NCI-H2107 treated with DMSO at 0.1 percent for 48 hours (cell line): ENCODE data around the gene MAP3K5.
"Not testable (repeated sequence)": the region's sequence is repeated elsewhere in the genome, so short reads cannot be mapped to it uniquely, and the experiment has no call there.

Source experiments
- DNase-seq: peaks from one replicate; lab custom pipeline; 2025; ENCODE audit not compliant: unreplicated experiment; lab: John Stamatoyannopoulos, UW

Gene MAP3K5

DNA sequence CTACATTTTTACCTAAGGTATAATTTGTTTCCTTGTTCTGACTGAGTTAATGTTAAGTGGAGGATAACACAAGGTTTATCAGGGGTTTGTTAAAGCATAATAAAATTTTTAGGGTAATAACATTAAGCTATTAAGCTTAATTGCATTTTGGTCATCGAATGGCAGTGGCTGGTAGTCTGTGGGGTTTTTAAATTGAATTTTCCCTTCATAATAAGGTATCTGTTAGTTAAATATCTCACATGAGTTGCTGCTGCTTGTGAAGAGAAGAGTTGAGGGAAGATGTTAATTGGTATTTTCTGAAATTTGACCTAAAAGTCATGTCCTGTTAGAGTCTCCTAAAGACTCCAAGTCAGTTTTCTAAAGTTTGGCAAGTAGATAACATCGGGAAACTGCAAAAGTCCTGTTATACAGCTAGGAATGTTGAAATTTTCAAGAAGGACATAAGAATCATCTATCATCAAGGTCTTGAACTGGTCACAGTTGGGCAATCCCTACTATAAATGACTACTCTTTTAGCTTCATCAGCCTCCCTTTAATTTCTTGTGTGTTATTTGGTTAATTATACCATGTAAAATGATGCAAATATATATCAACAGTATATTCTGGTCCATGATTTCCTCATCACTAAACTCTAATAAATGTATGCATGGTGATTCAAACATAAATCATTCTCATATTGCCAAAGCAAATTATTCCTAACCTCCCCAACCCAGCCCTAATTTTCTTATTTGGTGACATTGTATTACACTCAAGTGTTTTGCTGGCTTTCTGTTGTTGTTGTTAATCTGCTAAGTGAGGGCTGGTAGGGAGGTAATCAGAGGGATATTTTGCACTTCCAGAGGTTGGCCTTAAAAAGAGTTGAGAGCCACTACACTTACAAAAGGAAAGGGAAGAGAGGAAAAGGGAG is 64.0 kb downstream of the MAP3K5 start:
- DNase-seq, result no peak

GRCh38 chr6:136726837-136727557 is 65.3 kb downstream of the MAP3K5 start:
- no peak for DNase-seq

DNA sequence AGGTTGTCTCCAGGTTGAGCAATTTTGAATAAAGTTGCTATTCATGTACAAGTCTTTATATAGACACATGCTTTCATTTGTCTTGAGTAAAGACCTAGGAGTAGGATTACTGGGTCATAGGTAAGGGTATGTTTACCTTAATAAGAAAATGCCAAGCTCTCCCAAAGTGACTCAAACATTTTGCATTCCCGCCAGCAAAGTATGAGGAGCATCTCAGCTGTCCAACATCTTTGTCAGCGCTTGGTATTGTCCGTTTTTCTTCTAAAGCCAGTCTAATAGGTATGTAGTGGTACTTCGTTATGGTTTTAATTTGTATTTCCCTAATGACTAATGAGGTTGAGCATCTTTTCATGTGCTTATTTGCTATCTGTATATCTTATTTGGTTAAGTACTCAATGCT is 67.2 kb downstream of the MAP3K5 start:
- DNase-seq, result no peak

- no peak for DNase-seq
Observed at GRCh38 chr6:136723780-136724179, 68.5 kb downstream of the MAP3K5 start.

DNA sequence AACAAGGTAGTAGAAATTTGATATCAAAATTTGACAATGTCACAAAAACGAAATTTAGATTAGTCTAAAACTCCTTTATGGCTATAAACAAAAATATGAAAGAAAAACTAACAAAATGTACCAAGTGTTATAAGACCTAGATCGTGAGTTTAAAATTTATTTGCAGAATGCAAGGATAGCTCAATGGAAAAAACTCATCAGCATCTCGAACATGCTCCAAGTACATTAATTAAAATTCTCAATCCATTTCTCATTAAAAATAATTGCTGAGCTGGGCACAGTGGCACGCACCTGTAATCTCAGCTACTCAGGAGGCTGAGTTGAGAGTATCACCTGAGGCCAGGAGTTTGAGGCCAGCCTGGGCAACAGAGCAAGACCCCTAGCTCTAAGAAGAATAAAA is 70.8 kb downstream of the MAP3K5 start:
- no peak for DNase-seq

DNA sequence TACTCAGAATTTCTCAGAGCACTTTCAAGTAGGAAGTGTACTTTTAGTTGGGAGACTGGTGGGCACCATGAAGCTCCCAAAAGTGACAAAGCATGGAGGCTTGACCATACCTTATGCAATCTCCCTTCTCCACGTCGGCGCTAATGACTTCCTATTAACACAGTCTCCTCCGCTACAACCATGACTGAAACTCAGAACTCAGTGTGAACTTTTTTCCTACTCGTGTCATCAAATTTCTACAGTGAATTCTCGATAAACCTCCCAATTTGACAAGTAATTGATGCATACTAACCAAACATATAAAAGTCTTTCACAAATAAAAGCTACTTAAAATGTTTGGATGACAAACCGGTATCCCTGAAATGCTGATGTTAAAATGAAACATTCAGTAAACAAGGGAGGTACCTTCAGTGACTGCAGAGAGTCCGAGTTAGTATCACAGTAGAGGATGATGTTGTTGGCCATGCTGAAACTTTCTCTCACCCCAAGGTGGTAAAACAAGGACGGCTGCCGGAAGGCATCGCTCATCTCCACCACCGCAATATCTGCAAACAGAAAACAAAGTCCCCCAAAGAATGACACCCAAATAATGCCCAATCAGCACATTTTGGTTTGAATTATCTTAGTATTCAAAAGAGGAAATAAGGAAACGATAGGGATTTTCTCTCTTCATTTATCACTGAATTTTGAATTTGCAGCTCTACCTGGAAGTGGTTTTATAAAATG is 72.1 kb downstream of the MAP3K5 start:
- DNase-seq, result no peak

- no peak for DNase-seq
Observed at GRCh38 chr6:136719280-136720044, 72.8 kb downstream of the MAP3K5 start.

DNA sequence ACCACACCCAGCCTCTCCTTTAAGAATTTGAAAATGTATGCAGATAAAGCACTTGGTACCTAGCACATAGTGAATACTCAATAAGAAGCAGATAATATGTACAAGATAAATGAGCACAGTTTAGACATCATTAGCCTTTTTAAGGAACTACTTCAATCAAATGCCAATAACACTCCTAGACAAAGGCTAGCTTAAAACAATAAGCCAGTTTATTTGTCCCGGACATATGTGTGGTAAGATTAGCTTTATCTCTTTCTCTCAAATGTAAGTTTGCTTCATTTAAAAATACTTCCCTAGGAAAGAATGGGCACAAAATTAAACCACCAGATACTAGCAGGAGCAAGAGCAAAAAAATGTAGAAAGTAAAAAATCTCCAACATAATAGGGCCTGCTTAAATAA is 73.8 kb downstream of the MAP3K5 start:
- DNase-seq, result no peak

DNA sequence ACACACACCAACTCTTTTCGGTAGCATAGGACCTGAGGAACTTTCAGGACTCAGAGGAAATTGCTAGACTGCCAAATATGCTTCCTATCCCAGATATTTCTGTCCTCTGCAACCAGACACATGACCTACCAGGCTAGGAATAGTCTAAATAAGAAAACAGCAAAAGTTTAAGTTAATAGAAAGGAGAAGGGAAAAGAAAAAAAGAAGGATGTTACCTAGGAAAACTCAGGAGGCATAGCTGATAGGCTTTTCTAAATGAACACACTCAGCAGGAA is 74.6 kb downstream of the MAP3K5 start:
- DNase-seq, result no peak

- no peak for DNase-seq
Observed at GRCh38 chr6:136716917-136717715, 75.2 kb downstream of the MAP3K5 start.

DNA sequence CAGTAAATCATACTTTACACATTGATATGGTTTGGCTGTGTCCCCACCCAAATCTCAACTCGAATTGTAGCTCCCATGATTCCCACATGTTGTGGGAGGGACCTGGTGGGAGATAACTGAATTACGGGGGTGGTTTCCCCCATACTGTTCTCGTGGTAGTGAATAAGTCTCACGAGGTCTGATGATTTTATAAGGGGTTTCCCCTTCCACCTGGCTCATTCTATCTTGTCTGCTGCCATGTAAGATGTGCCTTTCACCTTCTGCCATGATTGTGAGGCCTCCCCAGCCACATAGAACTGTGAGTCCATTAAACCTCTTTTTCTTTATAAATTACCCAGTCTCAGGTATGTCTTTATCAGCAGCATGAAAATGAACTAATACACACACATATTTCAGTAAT is 79.6 kb downstream of the MAP3K5 start:
- DNase-seq, result not testable (repeated sequence)

GRCh38 chr6:136711644-136712043 is 80.6 kb downstream of the MAP3K5 start:
- DNase-seq, result no peak

DNA sequence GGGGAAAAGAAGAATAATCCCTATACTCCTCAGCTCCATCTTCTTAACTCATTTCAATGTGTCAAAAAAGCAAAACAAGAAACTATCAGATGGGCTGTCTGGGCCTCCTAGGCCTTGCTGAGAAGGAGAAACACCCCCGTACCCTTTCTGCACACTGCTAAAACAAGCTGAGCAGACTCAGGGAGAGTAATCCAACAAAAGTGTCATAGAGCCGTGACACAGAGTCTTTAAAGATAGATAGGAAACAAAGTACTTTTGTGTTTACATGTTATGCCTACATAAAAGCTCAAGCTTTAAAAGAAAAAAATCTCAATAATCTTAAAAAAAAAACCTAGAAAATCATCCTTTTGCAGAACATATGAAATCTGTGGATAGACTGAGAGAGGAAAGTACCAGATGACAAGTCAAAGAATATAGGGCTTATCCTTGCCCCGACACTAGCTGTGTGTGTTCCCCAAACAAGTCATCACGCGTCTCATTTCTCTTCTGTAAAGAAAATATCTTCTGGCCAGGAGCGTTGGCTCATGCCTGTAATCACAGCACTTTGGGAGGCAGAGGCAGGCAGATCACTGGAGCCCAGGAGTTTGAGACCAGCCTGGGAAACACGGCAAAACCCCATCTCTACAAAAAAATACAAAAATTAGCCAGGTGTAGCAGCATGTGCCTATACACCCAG is 81.3 kb downstream of the MAP3K5 start:
- no peak for DNase-seq

DNA sequence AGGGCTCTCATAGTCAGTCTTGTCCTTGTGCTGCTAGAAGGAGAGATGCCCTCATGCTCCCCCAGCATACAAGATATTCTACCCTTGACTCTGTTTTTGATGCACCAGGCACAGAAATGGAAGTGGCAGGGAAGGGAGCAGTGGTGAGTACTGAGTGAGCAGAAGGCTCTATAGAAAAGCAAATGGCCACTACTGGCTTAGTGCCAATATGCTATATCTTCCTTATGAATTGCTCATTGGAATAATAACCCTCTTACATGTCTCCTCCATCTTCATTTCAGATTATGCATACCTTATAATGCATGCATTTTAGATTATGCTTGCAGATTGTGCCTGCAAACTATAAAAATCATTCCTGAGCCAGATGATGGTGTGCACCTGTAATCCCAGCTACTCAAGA is 82.8 kb downstream of the MAP3K5 start:
- DNase-seq, result no peak

DNA sequence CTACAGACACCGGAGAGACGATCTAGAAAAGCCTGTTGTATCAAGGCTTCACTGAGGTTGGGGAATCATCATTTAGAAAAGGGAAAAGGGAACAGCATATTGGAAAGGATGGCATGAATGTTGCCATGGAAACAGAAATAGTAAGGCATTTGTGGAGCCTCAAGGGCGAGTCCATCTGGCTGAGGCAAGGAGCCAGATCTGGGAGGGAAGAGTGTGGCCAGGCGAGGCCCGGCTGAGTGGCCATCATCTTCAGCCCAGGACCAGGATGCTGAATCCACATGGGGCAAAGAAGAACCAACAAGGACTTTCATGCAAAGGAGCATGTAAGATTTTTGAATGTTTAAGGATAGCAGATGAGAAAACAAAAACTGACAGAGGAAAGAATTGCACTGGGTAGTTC is 85.8 kb downstream of the MAP3K5 start:
- DNase-seq, result no peak

DNA sequence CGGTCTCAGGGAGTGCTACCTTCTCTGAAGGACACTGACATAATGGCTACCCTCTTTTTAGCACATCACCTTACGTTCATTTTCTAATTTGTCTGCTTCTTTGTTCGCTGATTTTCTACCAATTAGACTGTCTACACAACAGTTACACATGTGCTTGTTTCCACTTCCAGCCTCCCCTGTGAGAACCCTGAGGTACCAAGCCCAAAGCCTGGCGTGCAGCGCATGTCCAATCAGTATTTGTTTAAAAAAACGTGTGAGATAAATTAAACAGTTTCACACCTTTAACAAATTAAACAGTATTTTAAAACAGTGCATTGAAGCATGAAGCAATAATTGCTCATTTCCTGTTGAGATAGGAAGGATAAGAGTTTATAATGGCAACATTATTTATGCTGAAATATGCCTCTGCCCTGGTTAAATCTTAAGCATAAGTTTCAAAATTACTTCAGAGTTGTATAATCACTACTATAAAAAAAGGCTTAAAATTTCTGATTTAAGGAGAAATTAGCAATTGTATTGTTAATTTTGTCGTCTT is 88.9 kb downstream of the MAP3K5 start:
- DNase-seq, result no peak

DNA sequence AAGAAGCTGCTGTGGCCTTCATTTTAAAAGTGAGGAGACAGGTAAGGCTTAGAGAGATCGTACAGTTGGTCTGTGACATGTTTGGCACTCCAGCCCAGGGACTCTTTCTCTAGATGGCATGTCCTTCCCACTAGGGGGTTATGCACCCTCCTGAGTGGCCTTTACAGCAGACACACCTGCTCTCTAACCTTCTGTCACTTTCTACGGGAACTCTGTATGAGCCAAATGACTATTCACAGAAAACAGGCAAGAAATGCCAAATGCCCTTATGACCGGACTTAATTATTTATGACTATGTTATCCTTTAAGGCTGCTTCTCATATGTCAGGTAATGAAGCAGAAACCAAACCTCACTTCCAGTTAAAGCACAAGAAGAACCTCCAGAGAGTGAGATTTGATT is 91.2 kb downstream of the MAP3K5 start:
- DNase-seq, result no peak

DNA sequence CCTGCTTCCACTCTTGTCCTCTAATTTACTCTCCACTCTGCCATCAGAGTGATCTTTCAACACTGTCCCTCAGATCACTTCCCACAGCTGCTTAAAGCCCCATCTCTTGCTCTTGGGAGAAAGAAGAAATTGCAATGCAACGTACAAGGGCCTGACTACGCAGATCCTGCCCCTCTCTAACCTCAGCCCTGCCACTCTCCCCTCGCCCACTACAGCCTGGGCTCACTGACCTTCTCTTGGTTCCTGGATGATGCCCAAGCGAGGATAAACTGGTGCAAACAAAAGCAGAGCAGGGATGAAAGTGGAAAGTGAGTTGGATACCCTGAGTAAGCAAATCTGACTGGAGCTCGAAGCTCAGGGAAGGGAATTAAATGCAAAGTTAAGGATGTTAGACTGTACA is 92.9 kb downstream of the MAP3K5 start:
- no peak for DNase-seq

GRCh38 chr6:136696783-136697364 is 95.4 kb downstream of the MAP3K5 start:
- DNase-seq, result peak; percentile 13
